NCI-H2081 (cell line): Measurements from ENCODE around the gene SNRPD3.
A peak's percentile ranks its signal among the peaks of the same experiment; 100 is the strongest.
"Not testable (repeated sequence)": the region's sequence is repeated elsewhere in the genome, so short reads cannot be mapped to it uniquely, and the experiment has no call there.

Experiments
- DNase-seq, 2 experiments: peaks; one replicate each; lab custom pipeline; 2025; lab: John Stamatoyannopoulos, UW

The SNRPD3 gene

GRCh38 chr22:24592058-24592850 lies 36.5 kb downstream of the SNRPD3 start:
- no peak for DNase-seq

GRCh38 chr22:24592851-24593558 lies 37.2 kb downstream of the SNRPD3 start, which contains the start of gene LRRC75B:
Gene LRRC75B, minus strand, starts transcription at chr22:24593073. Its CDS starts 34 bp downstream, at chr22:24593039.
- DNase-seq: peak; percentile 17 to 29

GRCh38 chr22:24593559-24593835 lies 37.7 kb downstream of the SNRPD3 start:
- not testable (repeated sequence) for DNase-seq

GRCh38 chr22:24593836-24594568 lies 38.2 kb downstream of the SNRPD3 start:
- DNase-seq: no peak

GRCh38 chr22:24594569-24595120 lies 38.8 kb downstream of the SNRPD3 start:
- no peak for DNase-seq

- DNase-seq: no peak
Observed at GRCh38 chr22:24595228-24595627, 39.4 kb downstream of the SNRPD3 start.

GRCh38 chr22:24595863-24596262 lies 40.1 kb downstream of the SNRPD3 start:
- no peak for DNase-seq

- not testable (repeated sequence) for DNase-seq
Observed at GRCh38 chr22:24597076-24597475, 41.3 kb downstream of the SNRPD3 start.

GRCh38 chr22:24599514-24599913 lies 43.7 kb downstream of the SNRPD3 start:
- no peak for DNase-seq

GRCh38 chr22:24599958-24600715 lies 44.3 kb downstream of the SNRPD3 start:
- not testable (repeated sequence) for DNase-seq

GRCh38 chr22:24601217-24602104 lies 45.7 kb downstream of the SNRPD3 start:
- no peak for DNase-seq

GRCh38 chr22:24602105-24602749 lies 46.4 kb downstream of the SNRPD3 start:
- not testable (repeated sequence) for DNase-seq

GRCh38 chr22:24602847-24603769 lies 47.3 kb downstream of the SNRPD3 start, which contains the start of gene GGT1:
Gene GGT1, plus strand, starts transcription at chr22:24603193. Its CDS starts 7,889 bp downstream, at chr22:24611082.
- DNase-seq: not testable (repeated sequence)

GRCh38 chr22:24603770-24604629 lies 48.2 kb downstream of the SNRPD3 start:
- DNase-seq: not testable (repeated sequence)

- DNase-seq: not testable (repeated sequence)
Observed at GRCh38 chr22:24606340-24606739, 50.5 kb downstream of the SNRPD3 start.

- DNase-seq: not testable (repeated sequence)
Observed at GRCh38 chr22:24607429-24607983, 51.7 kb downstream of the SNRPD3 start.

GRCh38 chr22:24608327-24608726 lies 52.5 kb downstream of the SNRPD3 start:
- not testable (repeated sequence) for DNase-seq
